ENCODE data around the gene ZNF846.
"Not testable (repeated sequence)": the region's sequence is repeated elsewhere in the genome, so short reads cannot be mapped to it uniquely, and the experiment has no call there.

ZNF846 gene

GRCh38 chr19:9789066-9789465, 20.5 kb upstream of the ZNF846 start:
- Histone ChIP-seq H3K9ac (ENCODE audit: low read length) (no peak overlapping the region), H3K36me3 (replicated peaks; ENCODE audit: insufficient read depth, low read length) (no peaks in the 10 kb centered on the region), H3K4me2 (ENCODE audit: low read depth, low read length) (no peak overlapping the region), H3F3A (ENCODE audit: insufficient read depth, low read length) (peaks cover 12% of the 10 kb centered on the region; the same call in 1 of the 2 replicates), H3K9me3 (replicated peaks; ENCODE audit: insufficient read depth, low read length) (no peaks in the 10 kb centered on the region), H3K27ac (ENCODE audit: low read length) (no peak overlapping the region), H3K9me2 (replicated peaks; ENCODE audit: insufficient read depth, low read length) (no peaks in the 10 kb centered on the region), H2AFZ (ENCODE audit: low read length) (no peak overlapping the region), H3K79me2 (ENCODE audit: low read length) (no peaks in the 10 kb centered on the region), H3K4me1 (ENCODE audit: low read length) (no peaks in the 10 kb centered on the region), H4K20me1 (ENCODE audit: insufficient read depth, low read length) (no peaks in the 10 kb centered on the region), H3K4me3 (ENCODE audit: low read length) (no peak overlapping the region), H3K27me3 (replicated peaks; ENCODE audit: insufficient read depth, low read length) (peaks cover 8% of the 10 kb centered on the region)
- DNase-seq = no peak
- TF ChIP-seq, protein P1, sequence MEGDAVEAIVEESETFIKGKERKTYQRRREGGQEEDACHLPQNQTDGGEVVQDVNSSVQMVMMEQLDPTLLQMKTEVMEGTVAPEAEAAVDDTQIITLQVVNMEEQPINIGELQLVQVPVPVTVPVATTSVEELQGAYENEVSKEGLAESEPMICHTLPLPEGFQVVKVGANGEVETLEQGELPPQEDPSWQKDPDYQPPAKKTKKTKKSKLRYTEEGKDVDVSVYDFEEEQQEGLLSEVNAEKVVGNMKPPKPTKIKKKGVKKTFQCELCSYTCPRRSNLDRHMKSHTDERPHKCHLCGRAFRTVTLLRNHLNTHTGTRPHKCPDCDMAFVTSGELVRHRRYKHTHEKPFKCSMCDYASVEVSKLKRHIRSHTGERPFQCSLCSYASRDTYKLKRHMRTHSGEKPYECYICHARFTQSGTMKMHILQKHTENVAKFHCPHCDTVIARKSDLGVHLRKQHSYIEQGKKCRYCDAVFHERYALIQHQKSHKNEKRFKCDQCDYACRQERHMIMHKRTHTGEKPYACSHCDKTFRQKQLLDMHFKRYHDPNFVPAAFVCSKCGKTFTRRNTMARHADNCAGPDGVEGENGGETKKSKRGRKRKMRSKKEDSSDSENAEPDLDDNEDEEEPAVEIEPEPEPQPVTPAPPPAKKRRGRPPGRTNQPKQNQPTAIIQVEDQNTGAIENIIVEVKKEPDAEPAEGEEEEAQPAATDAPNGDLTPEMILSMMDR (IDR thresholded peaks at IDR 0.05; ENCODE audit: low read length) = no peak
- TF ChIP-seq EZH2phosphoT487 (IDR thresholded peaks at IDR 0.05; ENCODE audit: low read length) = no peak
- no peak for TF ChIP-seq EZH2 (optimal IDR thresholded peaks at IDR 0.05; ENCODE audit: low read depth, low read length)

DNA sequence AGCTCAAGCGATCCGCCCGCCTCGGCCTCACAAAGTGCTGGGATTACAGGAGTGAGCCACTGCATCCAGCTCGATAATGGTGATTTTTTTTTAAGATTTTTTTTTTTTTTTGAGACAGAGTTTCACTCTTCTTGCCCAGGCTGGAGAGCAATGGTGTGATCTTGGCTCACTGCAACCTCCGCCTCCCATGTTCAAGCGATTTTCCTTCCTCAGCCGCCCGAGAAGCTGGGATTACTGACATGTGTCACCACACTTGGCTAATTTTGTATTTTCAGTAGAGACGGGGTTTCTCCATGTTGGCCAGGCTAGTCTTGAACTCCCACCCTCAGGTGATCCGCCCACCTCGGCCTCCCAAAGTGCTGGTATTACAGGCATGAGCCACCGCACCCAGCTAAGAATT, 20.1 kb upstream of the ZNF846 start:
- H4K20me1 ChIP-seq (ENCODE audit: insufficient read depth, low read length); H3K4me1 ChIP-seq (ENCODE audit: low read length); H3K4me2 ChIP-seq (ENCODE audit: low read depth, low read length); H3K27me3 ChIP-seq (replicated peaks; ENCODE audit: insufficient read depth, low read length); H3K4me3 ChIP-seq (ENCODE audit: low read length); H2AFZ ChIP-seq (ENCODE audit: low read length); H3K9me3 ChIP-seq (replicated peaks; ENCODE audit: insufficient read depth, low read length); H3F3A ChIP-seq (ENCODE audit: insufficient read depth, low read length); H3K9ac ChIP-seq (ENCODE audit: low read length); H3K27ac ChIP-seq (ENCODE audit: low read length); H3K9me2 ChIP-seq (replicated peaks; ENCODE audit: insufficient read depth, low read length); DNase-seq; H3K79me2 ChIP-seq (ENCODE audit: low read length); H3K36me3 ChIP-seq (replicated peaks; ENCODE audit: insufficient read depth, low read length): not testable (repeated sequence)

DNA sequence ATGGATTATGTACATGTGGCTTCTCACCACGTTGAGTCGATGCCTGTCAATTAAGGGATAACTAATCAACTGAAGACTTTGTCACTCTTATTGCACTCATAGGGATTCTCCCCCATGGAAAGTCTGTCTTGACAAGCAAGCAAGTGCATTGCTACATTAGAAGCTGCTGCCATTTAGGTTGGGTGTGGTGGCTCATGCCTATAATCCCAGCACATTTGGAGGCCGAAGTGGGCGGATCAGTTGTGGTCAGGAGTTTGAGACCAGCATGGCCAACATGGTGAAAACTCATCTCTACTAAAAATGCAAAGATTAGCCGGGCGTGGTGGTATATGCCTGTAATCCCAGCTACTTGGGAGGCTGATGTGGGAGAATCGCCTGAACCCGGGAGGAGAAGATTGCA, 18.3 kb upstream of the ZNF846 start:
- no peaks in the 10 kb centered on the region for H3K36me3 ChIP-seq (replicated peaks; ENCODE audit: insufficient read depth, low read length)
- no peaks in the 10 kb centered on the region for H3K9me3 ChIP-seq (replicated peaks; ENCODE audit: insufficient read depth, low read length)
- no peak overlapping the region for H3K4me3 ChIP-seq (ENCODE audit: low read length)
- H2AFZ ChIP-seq (ENCODE audit: low read length) = no peak overlapping the region
- peaks cover 8% of the 10 kb centered on the region for H3K27me3 ChIP-seq (replicated peaks; ENCODE audit: insufficient read depth, low read length)
- H4K20me1 ChIP-seq (ENCODE audit: insufficient read depth, low read length) = no peaks in the 10 kb centered on the region
- H3F3A ChIP-seq (ENCODE audit: insufficient read depth, low read length) = no peaks in the 10 kb centered on the region
- H3K9me2 ChIP-seq (replicated peaks; ENCODE audit: insufficient read depth, low read length) = no peaks in the 10 kb centered on the region
- no peak overlapping the region for H3K27ac ChIP-seq (ENCODE audit: low read length)
- H3K79me2 ChIP-seq (ENCODE audit: low read length) = no peaks in the 10 kb centered on the region
- TF ChIP-seq, protein P1 (IDR thresholded peaks at IDR 0.05; ENCODE audit: low read length) = no peak
- TF ChIP-seq EZH2 (optimal IDR thresholded peaks at IDR 0.05; ENCODE audit: low read depth, low read length) = no peak
- no peak for TF ChIP-seq EZH2phosphoT487 (IDR thresholded peaks at IDR 0.05; ENCODE audit: low read length)
- no peak overlapping the region for H3K4me2 ChIP-seq (ENCODE audit: low read depth, low read length)
- no peak for DNase-seq
- H3K9ac ChIP-seq (ENCODE audit: low read length) = no peak overlapping the region
- H3K4me1 ChIP-seq (ENCODE audit: low read length) = no peaks in the 10 kb centered on the region

DNA sequence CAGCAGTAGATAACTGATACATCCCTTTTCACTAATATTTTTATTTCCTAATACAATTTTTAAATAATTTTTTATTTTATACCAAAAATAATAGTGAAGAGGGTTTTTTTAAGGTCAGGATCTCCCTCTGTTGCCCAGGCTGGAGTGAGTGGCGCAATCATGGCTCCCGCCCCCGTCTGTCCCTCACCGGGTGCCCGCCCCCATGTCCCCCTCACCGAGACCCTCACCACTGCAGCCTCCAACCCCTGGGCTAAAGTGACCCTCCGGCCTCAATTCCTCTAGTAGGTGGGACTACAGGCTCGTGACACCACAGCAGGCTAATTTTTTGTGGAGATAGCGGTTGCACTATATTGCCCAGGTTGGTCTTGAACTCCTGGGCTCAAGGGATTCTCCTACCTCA, 17.8 kb upstream of the ZNF846 start:
- Histone ChIP-seq H3K4me3 (ENCODE audit: low read length) (no peak overlapping the region; the same call in 1 of the 2 replicates), H3K36me3 (replicated peaks; ENCODE audit: insufficient read depth, low read length) (no peaks in the 10 kb centered on the region), H3K4me1 (ENCODE audit: low read length) (no peaks in the 10 kb centered on the region), H3K27ac (ENCODE audit: low read length) (no peak overlapping the region), H3F3A (ENCODE audit: insufficient read depth, low read length) (no peaks in the 10 kb centered on the region), H3K9ac (ENCODE audit: low read length) (no peak overlapping the region), H3K9me3 (replicated peaks; ENCODE audit: insufficient read depth, low read length) (no peaks in the 10 kb centered on the region), H3K79me2 (ENCODE audit: low read length) (no peaks in the 10 kb centered on the region), H3K27me3 (replicated peaks; ENCODE audit: insufficient read depth, low read length) (peaks cover 8% of the 10 kb centered on the region), H3K9me2 (replicated peaks; ENCODE audit: insufficient read depth, low read length) (no peaks in the 10 kb centered on the region), H2AFZ (ENCODE audit: low read length) (no peak overlapping the region), H4K20me1 (ENCODE audit: insufficient read depth, low read length) (no peaks in the 10 kb centered on the region), H3K4me2 (ENCODE audit: low read depth, low read length) (no peak overlapping the region)
- DNase-seq = no peak
- no peak for TF ChIP-seq EZH2phosphoT487 (IDR thresholded peaks at IDR 0.05; ENCODE audit: low read length)
- TF ChIP-seq, protein P1 (IDR thresholded peaks at IDR 0.05; ENCODE audit: low read length) = no peak
- TF ChIP-seq EZH2 (optimal IDR thresholded peaks at IDR 0.05; ENCODE audit: low read depth, low read length) = no peak

Measured in MM.1S (cell line).